Ectodermal cell (in vitro differentiated cells): ENCODE measurements around the gene GID8.

Experiments used
- H3K27ac ChIP-seq: 2 replicates; pipeline ENCODE4 v1.7.0; 2013; ENCODE audit warnings: mild to moderate bottlenecking, low read depth, low read length; ENCODE audit not compliant: insufficient read depth, poor library complexity, severe bottlenecking
- H3K27me3 ChIP-seq: 2 replicates; pipeline ENCODE4 v1.7.0; 2013; ENCODE audit warnings: mild to moderate bottlenecking, low read length; ENCODE audit not compliant: insufficient read depth, control insufficient read depth, poor library complexity, severe bottlenecking
- H3K36me3 ChIP-seq: one replicate; pipeline ENCODE4 v1.7.0; 2013; ENCODE audit warnings: low read length; ENCODE audit not compliant: control insufficient read depth, insufficient read depth
- H3K4me1 ChIP-seq: one replicate; pipeline ENCODE4 v1.7.0; 2013; ENCODE audit warnings: low read length; ENCODE audit not compliant: control insufficient read depth, insufficient read depth
- H3K4me3 ChIP-seq: 2 replicates; pipeline ENCODE4 v1.7.0; 2013; ENCODE audit warnings: low read depth, low read length, control low read depth; ENCODE audit not compliant: insufficient read depth
- H3K9me3 ChIP-seq: 2 replicates; pipeline ENCODE4 v1.7.0; 2013; ENCODE audit warnings: mild to moderate bottlenecking, low read length, moderate library complexity; ENCODE audit not compliant: control insufficient read depth
- WGBS, 2 experiments: methylation state at CpG; one replicate each; pipeline ENCODE4 v1.1.7; 2013; ENCODE audit warnings: missing lambda C conversion rate in 2 of 2; 5-methylcytosine and 5-hydroxymethylcytosine counted together

GID8 gene

GRCh38 chr20:62902926-62903615 is 34.9 kb upstream of the GID8 start:
- WGBS, 2 experiments = 93 to 100% methylated on average over 3 to 6 of the region's 7 CpGs
- H3K4me1 ChIP-seq = peaks cover 19% of the 10 kb centered on the region
- H3K9me3 ChIP-seq = no peaks in the 10 kb centered on the region
- no peak overlapping the region for H3K4me3 ChIP-seq
- no peak overlapping the region for H3K27ac ChIP-seq
- peaks cover 41% of the 10 kb centered on the region for H3K36me3 ChIP-seq
- H3K27me3 ChIP-seq = no peaks in the 10 kb centered on the region

GRCh38 chr20:62905536-62906117 is 32.3 kb upstream of the GID8 start:
- Histone ChIP-seq H3K27me3 (no peaks in the 10 kb centered on the region), H3K4me3 (no peak overlapping the region), H3K4me1 (no peaks in the 10 kb centered on the region), H3K36me3 (peaks cover 65% of the 10 kb centered on the region), H3K27ac (no peak overlapping the region), H3K9me3 (no peaks in the 10 kb centered on the region)
- 96% methylated on average over 17 of the region's 17 CpGs for WGBS, 2 experiments

GRCh38 chr20:62906209-62906608 is 31.7 kb upstream of the GID8 start:
- H3K4me1 ChIP-seq = no peaks in the 10 kb centered on the region
- H3K27ac ChIP-seq = no peak overlapping the region
- H3K4me3 ChIP-seq = no peak overlapping the region
- H3K27me3 ChIP-seq = no peaks in the 10 kb centered on the region
- H3K36me3 ChIP-seq = peaks cover 71% of the 10 kb centered on the region
- H3K9me3 ChIP-seq = no peaks in the 10 kb centered on the region
- WGBS, 2 experiments = 95 to 96% methylated on average over 16 of the region's 16 CpGs

GRCh38 chr20:62906647-62907375 is 31.1 kb upstream of the GID8 start:
- H3K4me3 ChIP-seq = no peak overlapping the region
- no peaks in the 10 kb centered on the region for H3K4me1 ChIP-seq
- H3K27ac ChIP-seq = no peak overlapping the region
- WGBS, 2 experiments = 94 to 96% methylated on average over 31 of the region's 31 CpGs
- H3K27me3 ChIP-seq = no peaks in the 10 kb centered on the region
- peaks cover 74% of the 10 kb centered on the region for H3K36me3 ChIP-seq
- H3K9me3 ChIP-seq = no peaks in the 10 kb centered on the region

- Histone ChIP-seq H3K4me1 (no peaks in the 10 kb centered on the region), H3K27ac (no peak overlapping the region), H3K4me3 (no peak overlapping the region), H3K9me3 (no peaks in the 10 kb centered on the region), H3K27me3 (no peaks in the 10 kb centered on the region), H3K36me3 (peaks cover 69% of the 10 kb centered on the region)
- 89 to 90% methylated on average over 16 of the region's 16 CpGs for WGBS, 2 experiments
These were observed 30.3 kb upstream of the GID8 start for GRCh38 chr20:62907384-62908317.

- Histone ChIP-seq H3K4me1 (peaks cover 8% of the 10 kb centered on the region), H3K27ac (no peak overlapping the region), H3K9me3 (no peaks in the 10 kb centered on the region), H3K36me3 (peaks cover 72% of the 10 kb centered on the region), H3K4me3 (no peak overlapping the region), H3K27me3 (no peaks in the 10 kb centered on the region)
- WGBS, 2 experiments = 95 to 96% methylated on average over 18 of the region's 18 CpGs
These were observed 28.8 kb upstream of the GID8 start for GRCh38 chr20:62908971-62909791.

- Histone ChIP-seq H3K4me3 (no peak overlapping the region), H3K4me1 (peaks cover 18% of the 10 kb centered on the region)
- WGBS, 2 experiments = 96 to 97% methylated on average over 11 of the region's 11 CpGs
These were observed 27.7 kb upstream of the GID8 start for GRCh38 chr20:62910217-62910766.

GRCh38 chr20:62910777-62911497 is 27.0 kb upstream of the GID8 start:
- Histone ChIP-seq H3K27me3 (no peaks in the 10 kb centered on the region), H3K4me3 (no peak overlapping the region), H3K4me1 (peaks cover 24% of the 10 kb centered on the region), H3K9me3 (no peaks in the 10 kb centered on the region), H3K27ac (no peak overlapping the region), H3K36me3 (peaks cover 58% of the 10 kb centered on the region)
- 96% methylated on average over 45 of the region's 45 CpGs for WGBS, 2 experiments

More at GRCh38 chr20:62910217-62910766, 27.7 kb upstream of the GID8 start:
- Histone ChIP-seq H3K27me3 (no peaks in the 10 kb centered on the region), H3K9me3 (no peaks in the 10 kb centered on the region), H3K27ac (no peak overlapping the region), H3K36me3 (peaks cover 65% of the 10 kb centered on the region)
